Sigmoid colon (tissue), 4 donors: ENCODE data around the gene HEATR5B.

Experiments used
- EP300 ChIP-seq, 4 donors: sonication (generic); formaldehyde crosslinking; IDR thresholded peaks; one replicate each; pipeline ENCODE4 v1.6.1; 2017; ENCODE audit warnings: antibody characterized with exemption in 4 of 4
- POLR2A ChIP-seq, 2 donors: fragments of 450-650 bp; IDR thresholded peaks; one replicate each; pipeline ENCODE4 v1.6.1; 2016; ENCODE audit warnings: antibody characterized with exemption in 2 of 2, mild to moderate bottlenecking in 2 of 2, moderate library complexity in 2 of 2
- TF ChIP-seq, protein P1 (sequence below), 4 experiments: fragments of 450-650 bp in 3 of 4; fragments of 200-600 bp in 1 of 4; IDR thresholded peaks; one replicate each; pipeline ENCODE4 v1.5.1; 2016 to 2019; ENCODE audit warnings: antibody characterized with exemption in 4 of 4, mild to moderate bottlenecking in 3 of 4, moderate library complexity in 2 of 4

GRCh38 chr2:37117566-37117965 is 33.4 kb upstream of the HEATR5B start:
- TF ChIP-seq, protein P1, sequence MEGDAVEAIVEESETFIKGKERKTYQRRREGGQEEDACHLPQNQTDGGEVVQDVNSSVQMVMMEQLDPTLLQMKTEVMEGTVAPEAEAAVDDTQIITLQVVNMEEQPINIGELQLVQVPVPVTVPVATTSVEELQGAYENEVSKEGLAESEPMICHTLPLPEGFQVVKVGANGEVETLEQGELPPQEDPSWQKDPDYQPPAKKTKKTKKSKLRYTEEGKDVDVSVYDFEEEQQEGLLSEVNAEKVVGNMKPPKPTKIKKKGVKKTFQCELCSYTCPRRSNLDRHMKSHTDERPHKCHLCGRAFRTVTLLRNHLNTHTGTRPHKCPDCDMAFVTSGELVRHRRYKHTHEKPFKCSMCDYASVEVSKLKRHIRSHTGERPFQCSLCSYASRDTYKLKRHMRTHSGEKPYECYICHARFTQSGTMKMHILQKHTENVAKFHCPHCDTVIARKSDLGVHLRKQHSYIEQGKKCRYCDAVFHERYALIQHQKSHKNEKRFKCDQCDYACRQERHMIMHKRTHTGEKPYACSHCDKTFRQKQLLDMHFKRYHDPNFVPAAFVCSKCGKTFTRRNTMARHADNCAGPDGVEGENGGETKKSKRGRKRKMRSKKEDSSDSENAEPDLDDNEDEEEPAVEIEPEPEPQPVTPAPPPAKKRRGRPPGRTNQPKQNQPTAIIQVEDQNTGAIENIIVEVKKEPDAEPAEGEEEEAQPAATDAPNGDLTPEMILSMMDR (IDR thresholded peaks at IDR 0.05) = no peak
- TF ChIP-seq POLR2A (IDR thresholded peaks at IDR 0.05) (no peak), EP300 (IDR thresholded peaks at IDR 0.05) (no peak)
